HepG2 (cell line): ENCODE data around the gene GRIFIN. TPM values are rescaled to one million over a fixed set of nuclear protein-coding genes. Genes with fewer than 3 reads are reported as not detected.

ENCODE experiments used
- ATAC-seq: fragments of 200-7000 bp; cut with Tn5 transposase; 3 replicates; pipeline ENCODE4 v1.9.1; 2020; ENCODE audit warnings: mild to moderate bottlenecking, moderate library complexity
- BruUV-seq: library from RNA; stranded (reverse); fragments of 400-500 nt; replicated peaks from 2 replicates; lab custom pipeline; 2021; lab: Mats Ljungman, UMichigan
- CTCF ChIA-PET: fragments of 300-600 bp; formaldehyde crosslinking; extraction: SDS; loops from one replicate; lab custom pipeline; 2021; ENCODE audit warnings: low total read pairs, inconsistent platforms, low intra/inter-chr PET ratio; lab: Yijun Ruan, JAX
- POLR2A ChIA-PET: fragments of 350-600 bp; sonication (Branson Sonifier 250); formaldehyde crosslinking; loops from one replicate; lab custom pipeline; 2020; ENCODE audit warnings: antibody characterized with exemption, inconsistent platforms; lab: Yijun Ruan, JAX
- DNase-seq: peaks from one replicate; pipeline ENCODE4 v3.0.0-alpha.2; 2015; ENCODE audit warnings: low spot score
- FAIRE-seq: peaks from 3 replicates; lab custom pipeline; 2011; peaks lifted over from hg19 to GRCh38; lab: Jason Lieb, UNC
- H2AFZ ChIP-seq: one replicate; pipeline ENCODE4 v1.6.1; 2011; ENCODE audit warnings: low read length, inconsistent platforms
- H3K27ac ChIP-seq: fragments of 300-600 bp; 3 replicates; pipeline ENCODE4 v1.8.0; 2011; ENCODE audit warnings: mixed run types, mild to moderate bottlenecking, mixed read lengths, low read length, inconsistent platforms; ENCODE audit not compliant: insufficient read depth; ENCODE audit errors: extremely low read length
- H3K27me3 ChIP-seq, 2 experiments: fragments of 200-600 bp in 1 of 2; 2 replicates in 1 of 2; 3 replicates in 1 of 2; pipeline versions ENCODE4 v1.6.0 to v1.8.0; 2011; ENCODE audit warnings: low read length in 2 of 2, mild to moderate bottlenecking in 2 of 2, moderate library complexity in 2 of 2, inconsistent platforms in 1 of 2; ENCODE audit not compliant: insufficient read depth in 2 of 2, control insufficient read depth in 1 of 2
- H3K36me3 ChIP-seq, 2 experiments: fragments of 200-600 bp in 1 of 2; replicated peaks in 1 of 2; 2 replicates in 1 of 2; 3 replicates in 1 of 2; pipeline versions ENCODE4 v1.5.1 to v1.8.0; 2011; ENCODE audit warnings: low read length in 2 of 2, inconsistent platforms in 1 of 2; ENCODE audit not compliant: insufficient read depth in 2 of 2, control insufficient read depth in 1 of 2
- H3K4me1 ChIP-seq: 2 replicates; pipeline ENCODE4 v1.5.1; 2012; ENCODE audit warnings: low read length, inconsistent platforms; ENCODE audit not compliant: insufficient read depth
- H3K4me2 ChIP-seq: 2 replicates; pipeline ENCODE4 v1.6.0; 2011; ENCODE audit warnings: low read depth, low read length, inconsistent platforms
- H3K4me3 ChIP-seq, 3 experiments: fragments of 200-600 bp in 1 of 3; sonication (generic), shearing (Covaris generic) in 1 of 3; replicated peaks in 1 of 3; 2 replicates each; pipeline ENCODE4 v1.5.1; 2011 to 2016; ENCODE audit warnings: low read length in 3 of 3, inconsistent platforms in 2 of 3, low read depth in 2 of 3, mild to moderate bottlenecking in 2 of 3, control low read depth in 1 of 3, mixed read lengths in 1 of 3; ENCODE audit not compliant: insufficient read depth in 1 of 3
- H3K79me2 ChIP-seq: one replicate; pipeline ENCODE4 v1.6.1; 2011; ENCODE audit warnings: low read length, inconsistent platforms; ENCODE audit not compliant: insufficient read depth
- H3K9ac ChIP-seq: 2 replicates; pipeline ENCODE4 v1.6.0; 2011; ENCODE audit warnings: mild to moderate bottlenecking, low read depth, low read length, inconsistent platforms; ENCODE audit not compliant: insufficient read depth
- H3K9me3 ChIP-seq: 2 replicates; pipeline ENCODE4 v1.5.1; 2012; ENCODE audit warnings: mild to moderate bottlenecking, low read length
- H4K20me1 ChIP-seq: 2 replicates; pipeline ENCODE4 v1.6.0; 2011; ENCODE audit warnings: inconsistent platforms, mild to moderate bottlenecking, low read length, moderate library complexity; ENCODE audit not compliant: insufficient read depth
- FOXA1 ChIP-seq, 2 experiments: fragments of 450-650 bp in 1 of 2; sonication (generic) in 1 of 2; formaldehyde crosslinking in 1 of 2; IDR thresholded peaks; 2 replicates each; pipeline versions ENCODE4 v1.4.0 to v1.6.1; 2016 to 2020; ENCODE audit warnings: missing genetic modification reagents in 1 of 2
- MYC ChIP-seq: sonication (generic); formaldehyde crosslinking; IDR thresholded peaks from 2 replicates; pipeline ENCODE4 v1.9.0; 2021; ENCODE audit warnings: missing genetic modification reagents, borderline replicate concordance
- ONECUT2 ChIP-seq: sonication (generic); formaldehyde crosslinking; IDR thresholded peaks from 2 replicates; pipeline ENCODE4 v1.4.0; 2020; ENCODE audit warnings: missing genetic modification reagents
- POLR2AphosphoS5 ChIP-seq: IDR thresholded peaks from 2 replicates; pipeline ENCODE4 v1.6.1; 2012; ENCODE audit warnings: low read depth, low read length
- SP140L ChIP-seq: sonication (generic); formaldehyde crosslinking; IDR thresholded peaks from 2 replicates; pipeline ENCODE4 v1.4.0; 2020; ENCODE audit warnings: missing genetic modification reagents, borderline replicate concordance
- SYNCRIP ChIP-seq: fragments of 200-400 bp; formaldehyde crosslinking; IDR thresholded peaks from 2 replicates; pipeline ENCODE4 v1.6.1; 2018; ENCODE audit warnings: mild to moderate bottlenecking, low read depth, low read length; ENCODE audit not compliant: insufficient read depth
- TBL1XR1 ChIP-seq: fragments of 150-350 bp; IDR thresholded peaks from 2 replicates; pipeline ENCODE4 v1.6.1; 2014; ENCODE audit warnings: borderline replicate concordance, low read length; ENCODE audit not compliant: partially characterized antibody
- ZNF121 ChIP-seq: sonication (generic); formaldehyde crosslinking; IDR thresholded peaks from 2 replicates; pipeline ENCODE4 v1.5.0; 2020; ENCODE audit warnings: mild to moderate bottlenecking, missing genetic modification reagents
- ZNF274 ChIP-seq: sonication (generic); formaldehyde crosslinking; IDR thresholded peaks from 2 replicates; pipeline ENCODE4 v1.5.1; 2020; ENCODE audit warnings: mild to moderate bottlenecking, missing genetic modification reagents
- ZNF749 ChIP-seq: sonication (generic); formaldehyde crosslinking; IDR thresholded peaks from 2 replicates; pipeline ENCODE4 v1.8.0; 2022; ENCODE audit warnings: mild to moderate bottlenecking, missing genetic modification reagents, moderate library complexity, borderline replicate concordance
- WGBS: methylation state at CpG from one replicate; pipeline ENCODE4 v1.1.6; 2017; ENCODE audit warnings: low lambda C conversion rate; 5-methylcytosine and 5-hydroxymethylcytosine counted together
- in situ Hi-C: cut with HindIII; loops from 2 replicates; pipeline ENCODE4 v1.10.0; 2017; ENCODE audit warnings: low pct_unique_long_range_greater_than_20kb; ENCODE audit not compliant: extremely low pct_ligation_motif_present
- intact Hi-C: fragments of 100-400 bp; cut with micrococcal nuclease; formaldehyde crosslinking; loops from one replicate; pipeline ENCODE4 v1.10.0; 2022; ENCODE audit not compliant: unreplicated experiment
- polyA plus RNA-seq, 8 experiments: library from polyadenylated mRNA; depleted of rRNA in 3 of 8; stranded (reverse) in 7 of 8; unstranded in 1 of 8; fragments of >200 nt; fragmentation: Illumina TruSeq in 4 of 8; extraction: Trizol in 4 of 8; gene quantifications; 2 replicates each; pipeline versions ENCODE4 v1.2.1 to v1.2.3, GENCODE V29; 2011 to 2016; ENCODE audit warnings: low read depth in 4 of 8, missing spikeins in 1 of 8, mixed read lengths in 1 of 8; ENCODE audit not compliant: insufficient read depth in 1 of 8
- total RNA-seq, 5 experiments: library from RNA; depleted of rRNA; stranded (reverse); fragments of >200 nt; fragmentation: Illumina TruSeq; extraction: Trizol; gene quantifications; 2 replicates each; pipeline ENCODE4 v1.2.3, GENCODE V29; 2016; ENCODE audit warnings: low read depth in 1 of 5
- TF ChIP-seq, protein P1 (sequence below): sonication (generic); formaldehyde crosslinking; IDR thresholded peaks from 2 replicates; pipeline ENCODE4 v1.5.0; 2020; ENCODE audit warnings: missing genetic modification reagents
- TF ChIP-seq, protein P2 (sequence below): sonication (generic); formaldehyde crosslinking; IDR thresholded peaks from 2 replicates; pipeline ENCODE4 v1.4.0; 2020; ENCODE audit warnings: missing genetic modification reagents
- TF ChIP-seq, protein P3 (sequence below): sonication (generic); formaldehyde crosslinking; IDR thresholded peaks from 2 replicates; pipeline ENCODE4 v1.8.0; 2022; ENCODE audit warnings: mild to moderate bottlenecking, missing genetic modification reagents
- TF ChIP-seq, protein P4 (sequence below): sonication (generic); formaldehyde crosslinking; conservative IDR thresholded peaks from 2 replicates; pipeline ENCODE4 v1.4.0; 2020; ENCODE audit warnings: missing genetic modification reagents

Gene GRIFIN
- total and polyA plus RNA-seq, 2 of the 13 experiments (the other 11 are each of a cell fraction or from before 2014, with no cell fraction given): not detected

DNA sequence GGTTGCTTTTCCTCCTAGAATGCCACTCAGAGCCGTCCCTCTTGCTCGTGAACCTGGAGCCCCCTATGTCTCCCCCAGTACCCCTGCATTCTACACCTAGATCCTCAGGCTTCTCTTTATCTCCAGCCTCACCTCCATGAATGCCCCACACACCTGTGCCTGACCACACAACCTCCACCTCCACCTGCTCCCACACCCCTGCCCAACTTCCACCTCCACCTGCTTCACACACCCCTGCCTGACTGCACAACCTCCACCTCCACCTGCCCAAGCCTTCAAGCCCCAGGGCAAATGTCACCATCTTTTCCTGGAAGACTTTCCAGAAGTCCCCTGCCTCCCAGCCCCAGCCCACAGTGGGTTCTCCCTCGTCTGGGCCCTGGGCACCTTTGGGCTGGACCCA, 36.5 kb upstream of the GRIFIN start:
- H3K4me2 ChIP-seq: no peak overlapping the region
- peaks cover 9 to 84% of the 10 kb centered on the region in 2 experiments; a peak in 4 of 5 replicates for H3K27me3 ChIP-seq
- DNase-seq (no peak), ATAC-seq (no peak), FAIRE-seq (no peak)
- intact Hi-C loops: no loop called here
- H3K9ac ChIP-seq: no peak overlapping the region
- H4K20me1 ChIP-seq: no peaks in the 10 kb centered on the region
- no peak overlapping the region for H2AFZ ChIP-seq
- in situ Hi-C loops: no loop called here
- peaks cover 83% of the 10 kb centered on the region for H3K4me1 ChIP-seq
- WGBS: 23% methylated on average over 3 of the region's 3 CpGs
- POLR2A ChIA-PET: no interaction called here
- CTCF ChIA-PET: no interaction called here
- BruUV-seq: no TSS peak
- no peak overlapping the region for H3K27ac ChIP-seq
- TF ChIP-seq, protein P1, sequence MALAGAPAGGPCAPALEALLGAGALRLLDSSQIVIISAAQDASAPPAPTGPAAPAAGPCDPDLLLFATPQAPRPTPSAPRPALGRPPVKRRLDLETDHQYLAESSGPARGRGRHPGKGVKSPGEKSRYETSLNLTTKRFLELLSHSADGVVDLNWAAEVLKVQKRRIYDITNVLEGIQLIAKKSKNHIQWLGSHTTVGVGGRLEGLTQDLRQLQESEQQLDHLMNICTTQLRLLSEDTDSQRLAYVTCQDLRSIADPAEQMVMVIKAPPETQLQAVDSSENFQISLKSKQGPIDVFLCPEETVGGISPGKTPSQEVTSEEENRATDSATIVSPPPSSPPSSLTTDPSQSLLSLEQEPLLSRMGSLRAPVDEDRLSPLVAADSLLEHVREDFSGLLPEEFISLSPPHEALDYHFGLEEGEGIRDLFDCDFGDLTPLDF (CRISPR knock-in tag): no peak
- TF ChIP-seq SP140L (CRISPR knock-in tag) (no peak), SYNCRIP (no peak), MYC (CRISPR knock-in tag) (no peak), TBL1XR1 (no peak), ZNF121 (CRISPR knock-in tag) (no peak), FOXA1 (IDR thresholded peaks at IDR 0.05) (no peak), FOXA1 (CRISPR knock-in tag; IDR thresholded peaks at IDR 0.05) (no peak), ZNF749 (CRISPR knock-in tag) (no peak), ONECUT2 (CRISPR knock-in tag) (no peak), POLR2AphosphoS5 (no peak), ZNF274 (no peak)
- TF ChIP-seq, protein P2, sequence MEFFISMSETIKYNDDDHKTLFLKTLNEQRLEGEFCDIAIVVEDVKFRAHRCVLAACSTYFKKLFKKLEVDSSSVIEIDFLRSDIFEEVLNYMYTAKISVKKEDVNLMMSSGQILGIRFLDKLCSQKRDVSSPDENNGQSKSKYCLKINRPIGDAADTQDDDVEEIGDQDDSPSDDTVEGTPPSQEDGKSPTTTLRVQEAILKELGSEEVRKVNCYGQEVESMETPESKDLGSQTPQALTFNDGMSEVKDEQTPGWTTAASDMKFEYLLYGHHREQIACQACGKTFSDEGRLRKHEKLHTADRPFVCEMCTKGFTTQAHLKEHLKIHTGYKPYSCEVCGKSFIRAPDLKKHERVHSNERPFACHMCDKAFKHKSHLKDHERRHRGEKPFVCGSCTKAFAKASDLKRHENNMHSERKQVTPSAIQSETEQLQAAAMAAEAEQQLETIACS (CRISPR knock-in tag): no peak
- TF ChIP-seq, protein P3, sequence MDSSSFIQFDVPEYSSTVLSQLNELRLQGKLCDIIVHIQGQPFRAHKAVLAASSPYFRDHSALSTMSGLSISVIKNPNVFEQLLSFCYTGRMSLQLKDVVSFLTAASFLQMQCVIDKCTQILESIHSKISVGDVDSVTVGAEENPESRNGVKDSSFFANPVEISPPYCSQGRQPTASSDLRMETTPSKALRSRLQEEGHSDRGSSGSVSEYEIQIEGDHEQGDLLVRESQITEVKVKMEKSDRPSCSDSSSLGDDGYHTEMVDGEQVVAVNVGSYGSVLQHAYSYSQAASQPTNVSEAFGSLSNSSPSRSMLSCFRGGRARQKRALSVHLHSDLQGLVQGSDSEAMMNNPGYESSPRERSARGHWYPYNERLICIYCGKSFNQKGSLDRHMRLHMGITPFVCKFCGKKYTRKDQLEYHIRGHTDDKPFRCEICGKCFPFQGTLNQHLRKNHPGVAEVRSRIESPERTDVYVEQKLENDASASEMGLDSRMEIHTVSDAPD (CRISPR knock-in tag): no peak
- TF ChIP-seq, protein P4, sequence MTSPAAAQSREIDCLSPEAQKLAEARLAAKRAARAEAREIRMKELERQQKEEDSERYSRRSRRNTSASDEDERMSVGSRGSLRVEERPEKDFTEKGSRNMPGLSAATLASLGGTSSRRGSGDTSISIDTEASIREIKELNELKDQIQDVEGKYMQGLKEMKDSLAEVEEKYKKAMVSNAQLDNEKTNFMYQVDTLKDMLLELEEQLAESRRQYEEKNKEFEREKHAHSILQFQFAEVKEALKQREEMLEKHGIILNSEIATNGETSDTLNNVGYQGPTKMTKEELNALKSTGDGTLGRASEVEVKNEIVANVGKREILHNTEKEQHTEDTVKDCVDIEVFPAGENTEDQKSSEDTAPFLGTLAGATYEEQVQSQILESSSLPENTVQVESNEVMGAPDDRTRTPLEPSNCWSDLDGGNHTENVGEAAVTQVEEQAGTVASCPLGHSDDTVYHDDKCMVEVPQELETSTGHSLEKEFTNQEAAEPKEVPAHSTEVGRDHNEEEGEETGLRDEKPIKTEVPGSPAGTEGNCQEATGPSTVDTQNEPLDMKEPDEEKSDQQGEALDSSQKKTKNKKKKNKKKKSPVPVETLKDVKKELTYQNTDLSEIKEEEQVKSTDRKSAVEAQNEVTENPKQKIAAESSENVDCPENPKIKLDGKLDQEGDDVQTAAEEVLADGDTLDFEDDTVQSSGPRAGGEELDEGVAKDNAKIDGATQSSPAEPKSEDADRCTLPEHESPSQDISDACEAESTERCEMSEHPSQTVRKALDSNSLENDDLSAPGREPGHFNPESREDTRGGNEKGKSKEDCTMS (CRISPR knock-in tag): no peak
- no peaks in the 10 kb centered on the region for H3K79me2 ChIP-seq
- no peak overlapping the region for H3K4me3 ChIP-seq
- no peaks in the 10 kb centered on the region for H3K9me3 ChIP-seq
- no peaks in the 10 kb centered on the region for H3K36me3 ChIP-seq
